GM23338 (cell line): ENCODE data around the gene CTNNA1. TPM values are rescaled to one million over a fixed set of nuclear protein-coding genes. Genes with fewer than 3 reads are reported as not detected.

Source experiments
- ATAC-seq: fragments of 200-7000 bp; cut with Tn5 transposase; 3 replicates; pipeline ENCODE4 v1.9.1; 2020
- DNase-seq: peaks from one replicate; pipeline ENCODE4 v3.0.0-alpha.2; 2015; ENCODE audit warnings: low spot score
- H2AFZ ChIP-seq: fragments of 200-600 bp; sonication (generic); 2 replicates; pipeline ENCODE4 v1.8.0; 2016; ENCODE audit warnings: antibody characterized with exemption, mild to moderate bottlenecking, moderate library complexity
- H3F3A ChIP-seq: fragments of 200-600 bp; sonication (generic); replicated peaks from 2 replicates; pipeline ENCODE4 v1.8.0; 2017; ENCODE audit warnings: antibody characterized with exemption, mixed run types, low read depth
- H3K27ac ChIP-seq: fragments of 200-600 bp; sonication (generic); 2 replicates; pipeline ENCODE4 v1.6.1; 2016; ENCODE audit warnings: low read depth
- H3K27me3 ChIP-seq: fragments of 200-600 bp; sonication (generic); 2 replicates; pipeline ENCODE4 v1.8.0; 2016; ENCODE audit warnings: mild to moderate bottlenecking, mixed run types, moderate library complexity; ENCODE audit not compliant: insufficient read depth
- H3K36me3 ChIP-seq: fragments of 200-600 bp; sonication (generic); 2 replicates; pipeline ENCODE4 v1.8.0; 2016; ENCODE audit warnings: mild to moderate bottlenecking; ENCODE audit not compliant: insufficient read depth
- H3K4me1 ChIP-seq: fragments of 200-600 bp; sonication (generic); 2 replicates; pipeline ENCODE4 v1.8.0; 2016; ENCODE audit warnings: mild to moderate bottlenecking, moderate library complexity; ENCODE audit not compliant: insufficient read depth
- H3K4me2 ChIP-seq: fragments of 200-600 bp; sonication (generic); 2 replicates; pipeline ENCODE4 v1.7.1; 2017; ENCODE audit warnings: mixed run types
- H3K4me3 ChIP-seq: fragments of 200-600 bp; sonication (generic); 2 replicates; pipeline ENCODE4 v1.6.1; 2016; ENCODE audit warnings: mixed run types
- H3K79me2 ChIP-seq: fragments of 200-600 bp; sonication (generic); replicated peaks from 2 replicates; pipeline ENCODE4 v1.8.0; 2017; ENCODE audit warnings: mild to moderate bottlenecking; ENCODE audit not compliant: insufficient read depth
- H3K9me2 ChIP-seq: fragments of 200-600 bp; sonication (generic); 2 replicates; pipeline ENCODE4 v1.8.0; 2017; ENCODE audit not compliant: insufficient read depth
- H4K20me1 ChIP-seq: fragments of 200-600 bp; sonication (generic); replicated peaks from 2 replicates; pipeline ENCODE4 v1.8.0; 2017; ENCODE audit warnings: mild to moderate bottlenecking; ENCODE audit not compliant: insufficient read depth
- H3K27ac Mint-ChIP-seq: 2 replicates; pipeline ENCODE4 v1.8.0; 2020; ENCODE audit warnings: inconsistent platforms, mild to moderate bottlenecking, moderate library complexity, mixed read lengths
- H3K27me3 Mint-ChIP-seq: 3 replicates; pipeline ENCODE4 v1.8.0; 2022; ENCODE audit warnings: low read depth, mild to moderate bottlenecking, moderate library complexity, mixed read lengths, inconsistent platforms; ENCODE audit not compliant: insufficient read depth, poor library complexity
- H3K36me3 Mint-ChIP-seq: 3 replicates; pipeline ENCODE4 v1.8.0; 2021; ENCODE audit warnings: low read depth, mild to moderate bottlenecking, inconsistent platforms, moderate library complexity, mixed read lengths
- H3K4me1 Mint-ChIP-seq: 3 replicates; pipeline ENCODE4 v1.8.0; 2020; ENCODE audit warnings: mild to moderate bottlenecking, inconsistent platforms, mixed read lengths
- H3K4me3 Mint-ChIP-seq: 3 replicates; pipeline ENCODE4 v1.8.0; 2021; ENCODE audit warnings: moderate library complexity, mild to moderate bottlenecking, inconsistent platforms, mixed read lengths
- H3K9me3 Mint-ChIP-seq: 3 replicates; pipeline ENCODE4 v1.8.0; 2020; ENCODE audit warnings: moderate library complexity, mild to moderate bottlenecking, inconsistent platforms, mixed read lengths
- CREB1 ChIP-seq: fragments of 250-450 bp; sonication (Bioruptor Pico); IDR thresholded peaks from 2 replicates; pipeline ENCODE4 v1.5.0; 2020; ENCODE audit warnings: low read depth, mild to moderate bottlenecking, moderate library complexity
- EZH2 ChIP-seq: fragments of 200-600 bp; sonication (generic); IDR thresholded peaks from one replicate; pipeline ENCODE4 v1.8.0; 2017; ENCODE audit warnings: antibody characterized with exemption, mild to moderate bottlenecking, low read depth; ENCODE audit not compliant: unreplicated experiment
- EZH2phosphoT487 ChIP-seq: fragments of 200-600 bp; sonication (generic); IDR thresholded peaks from one replicate; pipeline ENCODE4 v1.8.1; 2018; ENCODE audit warnings: antibody characterized with exemption; ENCODE audit not compliant: unreplicated experiment
- JUNB ChIP-seq: IDR thresholded peaks from one replicate; pipeline ENCODE4 v1.6.1; 2016; ENCODE audit warnings: antibody characterized with exemption; ENCODE audit not compliant: unreplicated experiment
- NANOG ChIP-seq: IDR thresholded peaks from 2 replicates; pipeline ENCODE4 v1.6.1; 2016; ENCODE audit warnings: antibody characterized with exemption, borderline replicate concordance
- POLR2AphosphoS5 ChIP-seq: IDR thresholded peaks from 2 replicates; pipeline ENCODE4 v1.6.1; 2016; ENCODE audit warnings: antibody characterized with exemption, low read depth
- STAT1 ChIP-seq: IDR thresholded peaks from one replicate; pipeline ENCODE4 v1.6.1; 2016; ENCODE audit warnings: antibody characterized with exemption; ENCODE audit not compliant: unreplicated experiment
- ZNF114 ChIP-seq: fragments of 250-450 bp; sonication (Bioruptor Pico); IDR thresholded peaks from 2 replicates; pipeline ENCODE4 v1.5.0; 2020; ENCODE audit warnings: mild to moderate bottlenecking, moderate library complexity
- ZNF331 ChIP-seq: fragments of 250-450 bp; sonication (Bioruptor Pico); IDR thresholded peaks from 2 replicates; pipeline ENCODE4 v1.5.0; 2020; ENCODE audit warnings: low read depth, mild to moderate bottlenecking, moderate library complexity
- polyA plus RNA-seq: library from polyadenylated mRNA; unstranded; fragments of >200 nt; fragmentation: Nextera tagmentation; extraction: Ambion mirVana; gene quantifications from 2 replicates; pipeline ENCODE4 v1.2.1, GENCODE V29; 2016
- total RNA-seq: library from RNA; depleted of rRNA; stranded (reverse); fragments of >200 nt; shearing (Covaris generic); gene quantifications from 2 replicates; pipeline ENCODE4 v1.2.3, GENCODE V29; 2014
- TF ChIP-seq, protein P1 (sequence below), 2 experiments: fragments of 200-600 bp in 1 of 2; sonication (generic) in 1 of 2; conservative IDR thresholded peaks; 2 replicates each; pipeline versions ENCODE4 v1.5.1 to v1.6.1; 2016 to 2017; ENCODE audit warnings: antibody characterized with exemption in 2 of 2, low read depth in 2 of 2, mild to moderate bottlenecking in 2 of 2, moderate library complexity in 1 of 2
- TF ChIP-seq, protein P2 (sequence below): fragments of 250-450 bp; sonication (Bioruptor Pico); IDR thresholded peaks from 2 replicates; pipeline ENCODE4 v1.5.0; 2020; ENCODE audit warnings: mild to moderate bottlenecking, moderate library complexity
- TF ChIP-seq, protein P3 (sequence below): IDR thresholded peaks from one replicate; pipeline ENCODE4 v1.6.1; 2018; ENCODE audit warnings: antibody characterized with exemption; ENCODE audit not compliant: unreplicated experiment
- TF ChIP-seq, protein P4 (sequence below): IDR thresholded peaks from 2 replicates; pipeline ENCODE4 v1.6.1; 2016; ENCODE audit warnings: antibody characterized with exemption

The CTNNA1 gene
- total and polyA plus RNA-seq, 2 experiments from 2014 or later = 111 to 348 TPM

DNA sequence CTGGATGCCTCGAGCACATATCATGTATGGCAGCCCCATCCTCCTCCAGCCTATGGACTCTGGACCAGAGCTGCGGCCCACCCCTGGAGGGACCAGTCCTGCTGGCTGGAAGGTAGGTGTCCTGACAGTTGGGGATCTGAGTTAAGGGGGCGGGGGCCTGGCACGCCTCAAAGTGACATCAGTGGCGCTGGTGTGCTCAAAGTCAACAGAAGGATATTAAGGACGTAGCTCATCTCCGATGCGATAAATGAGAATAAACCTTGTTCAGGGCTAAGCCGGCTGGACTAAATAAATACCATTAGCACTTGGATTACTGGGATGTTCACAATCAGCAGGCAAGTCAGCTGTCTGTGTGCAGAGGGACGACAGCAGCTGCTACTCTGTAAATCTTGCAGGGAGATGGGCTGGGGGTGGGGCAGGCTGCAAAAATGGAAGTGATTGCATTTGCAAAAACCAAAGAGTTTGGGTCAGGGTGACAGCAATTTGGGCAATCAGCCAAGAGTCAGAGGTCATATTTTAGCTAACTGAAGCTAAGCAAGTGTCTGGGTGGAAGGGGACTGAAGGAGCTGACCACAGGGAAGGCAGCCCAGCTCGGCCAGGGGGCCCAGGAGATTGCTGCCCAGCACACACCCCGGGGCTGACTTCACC lies 201.9 kb downstream of the CTNNA1 start:
- Histone ChIP-seq H3K9me2 (no peaks in the 10 kb centered on the region), H3F3A (no peaks in the 10 kb centered on the region), H3K4me1 (no peaks in the 10 kb centered on the region; the same call in 1 of the 2 replicates), H3K27me3 (no peaks in the 10 kb centered on the region), H4K20me1 (no peaks in the 10 kb centered on the region), H3K79me2 (no peaks in the 10 kb centered on the region), H2AFZ (no peak overlapping the region), H3K36me3 (no peaks in the 10 kb centered on the region), H3K4me3 (no peak overlapping the region), H3K4me2 (no peak overlapping the region), H3K27ac (no peak overlapping the region)
- ATAC-seq = no peak
- Mint-ChIP-seq H3K36me3 (no peaks in the 10 kb centered on the region), H3K27ac (no peak overlapping the region; the same call in 1 of the 2 replicates), H3K27me3 (peaks cover 15% of the 10 kb centered on the region), H3K4me1 (peaks cover 13% of the 10 kb centered on the region), H3K4me3 (no peak overlapping the region), H3K9me3 (no peaks in the 10 kb centered on the region)
- TF ChIP-seq, protein P1, sequence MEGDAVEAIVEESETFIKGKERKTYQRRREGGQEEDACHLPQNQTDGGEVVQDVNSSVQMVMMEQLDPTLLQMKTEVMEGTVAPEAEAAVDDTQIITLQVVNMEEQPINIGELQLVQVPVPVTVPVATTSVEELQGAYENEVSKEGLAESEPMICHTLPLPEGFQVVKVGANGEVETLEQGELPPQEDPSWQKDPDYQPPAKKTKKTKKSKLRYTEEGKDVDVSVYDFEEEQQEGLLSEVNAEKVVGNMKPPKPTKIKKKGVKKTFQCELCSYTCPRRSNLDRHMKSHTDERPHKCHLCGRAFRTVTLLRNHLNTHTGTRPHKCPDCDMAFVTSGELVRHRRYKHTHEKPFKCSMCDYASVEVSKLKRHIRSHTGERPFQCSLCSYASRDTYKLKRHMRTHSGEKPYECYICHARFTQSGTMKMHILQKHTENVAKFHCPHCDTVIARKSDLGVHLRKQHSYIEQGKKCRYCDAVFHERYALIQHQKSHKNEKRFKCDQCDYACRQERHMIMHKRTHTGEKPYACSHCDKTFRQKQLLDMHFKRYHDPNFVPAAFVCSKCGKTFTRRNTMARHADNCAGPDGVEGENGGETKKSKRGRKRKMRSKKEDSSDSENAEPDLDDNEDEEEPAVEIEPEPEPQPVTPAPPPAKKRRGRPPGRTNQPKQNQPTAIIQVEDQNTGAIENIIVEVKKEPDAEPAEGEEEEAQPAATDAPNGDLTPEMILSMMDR (conservative IDR thresholded peaks at IDR 0.05; ENCODE audit: low read depth in 2 of 2) = no peak
- TF ChIP-seq, protein P2, sequence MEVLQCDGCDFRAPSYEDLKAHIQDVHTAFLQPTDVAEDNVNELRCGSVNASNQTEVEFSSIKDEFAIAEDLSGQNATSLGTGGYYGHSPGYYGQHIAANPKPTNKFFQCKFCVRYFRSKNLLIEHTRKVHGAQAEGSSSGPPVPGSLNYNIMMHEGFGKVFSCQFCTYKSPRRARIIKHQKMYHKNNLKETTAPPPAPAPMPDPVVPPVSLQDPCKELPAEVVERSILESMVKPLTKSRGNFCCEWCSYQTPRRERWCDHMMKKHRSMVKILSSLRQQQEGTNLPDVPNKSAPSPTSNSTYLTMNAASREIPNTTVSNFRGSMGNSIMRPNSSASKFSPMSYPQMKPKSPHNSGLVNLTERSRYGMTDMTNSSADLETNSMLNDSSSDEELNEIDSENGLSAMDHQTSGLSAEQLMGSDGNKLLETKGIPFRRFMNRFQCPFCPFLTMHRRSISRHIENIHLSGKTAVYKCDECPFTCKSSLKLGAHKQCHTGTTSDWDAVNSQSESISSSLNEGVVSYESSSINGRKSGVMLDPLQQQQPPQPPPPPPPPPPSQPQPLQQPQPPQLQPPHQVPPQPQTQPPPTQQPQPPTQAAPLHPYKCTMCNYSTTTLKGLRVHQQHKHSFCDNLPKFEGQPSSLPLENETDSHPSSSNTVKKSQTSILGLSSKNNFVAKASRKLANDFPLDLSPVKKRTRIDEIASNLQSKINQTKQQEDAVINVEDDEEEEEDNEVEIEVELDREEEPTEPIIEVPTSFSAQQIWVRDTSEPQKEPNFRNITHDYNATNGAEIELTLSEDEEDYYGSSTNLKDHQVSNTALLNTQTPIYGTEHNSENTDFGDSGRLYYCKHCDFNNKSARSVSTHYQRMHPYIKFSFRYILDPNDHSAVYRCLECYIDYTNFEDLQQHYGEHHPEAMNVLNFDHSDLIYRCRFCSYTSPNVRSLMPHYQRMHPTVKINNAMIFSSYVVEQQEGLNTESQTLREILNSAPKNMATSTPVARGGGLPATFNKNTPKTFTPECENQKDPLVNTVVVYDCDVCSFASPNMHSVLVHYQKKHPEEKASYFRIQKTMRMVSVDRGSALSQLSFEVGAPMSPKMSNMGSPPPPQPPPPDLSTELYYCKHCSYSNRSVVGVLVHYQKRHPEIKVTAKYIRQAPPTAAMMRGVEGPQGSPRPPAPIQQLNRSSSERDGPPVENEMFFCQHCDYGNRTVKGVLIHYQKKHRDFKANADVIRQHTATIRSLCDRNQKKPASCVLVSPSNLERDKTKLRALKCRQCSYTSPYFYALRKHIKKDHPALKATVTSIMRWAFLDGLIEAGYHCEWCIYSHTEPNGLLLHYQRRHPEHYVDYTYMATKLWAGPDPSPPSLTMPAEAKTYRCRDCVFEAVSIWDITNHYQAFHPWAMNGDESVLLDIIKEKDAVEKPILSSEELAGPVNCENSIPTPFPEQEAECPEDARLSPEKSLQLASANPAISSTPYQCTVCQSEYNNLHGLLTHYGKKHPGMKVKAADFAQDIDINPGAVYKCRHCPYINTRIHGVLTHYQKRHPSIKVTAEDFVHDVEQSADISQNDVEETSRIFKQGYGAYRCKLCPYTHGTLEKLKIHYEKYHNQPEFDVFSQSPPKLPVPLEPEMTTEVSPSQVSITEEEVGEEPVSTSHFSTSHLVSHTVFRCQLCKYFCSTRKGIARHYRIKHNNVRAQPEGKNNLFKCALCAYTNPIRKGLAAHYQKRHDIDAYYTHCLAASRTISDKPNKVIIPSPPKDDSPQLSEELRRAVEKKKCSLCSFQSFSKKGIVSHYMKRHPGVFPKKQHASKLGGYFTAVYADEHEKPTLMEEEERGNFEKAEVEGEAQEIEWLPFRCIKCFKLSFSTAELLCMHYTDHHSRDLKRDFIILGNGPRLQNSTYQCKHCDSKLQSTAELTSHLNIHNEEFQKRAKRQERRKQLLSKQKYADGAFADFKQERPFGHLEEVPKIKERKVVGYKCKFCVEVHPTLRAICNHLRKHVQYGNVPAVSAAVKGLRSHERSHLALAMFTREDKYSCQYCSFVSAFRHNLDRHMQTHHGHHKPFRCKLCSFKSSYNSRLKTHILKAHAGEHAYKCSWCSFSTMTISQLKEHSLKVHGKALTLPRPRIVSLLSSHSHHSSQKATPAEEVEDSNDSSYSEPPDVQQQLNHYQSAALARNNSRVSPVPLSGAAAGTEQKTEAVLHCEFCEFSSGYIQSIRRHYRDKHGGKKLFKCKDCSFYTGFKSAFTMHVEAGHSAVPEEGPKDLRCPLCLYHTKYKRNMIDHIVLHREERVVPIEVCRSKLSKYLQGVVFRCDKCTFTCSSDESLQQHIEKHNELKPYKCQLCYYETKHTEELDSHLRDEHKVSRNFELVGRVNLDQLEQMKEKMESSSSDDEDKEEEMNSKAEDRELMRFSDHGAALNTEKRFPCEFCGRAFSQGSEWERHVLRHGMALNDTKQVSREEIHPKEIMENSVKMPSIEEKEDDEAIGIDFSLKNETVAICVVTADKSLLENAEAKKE (CRISPR knock-in tag) = no peak
- TF ChIP-seq, protein P3, sequence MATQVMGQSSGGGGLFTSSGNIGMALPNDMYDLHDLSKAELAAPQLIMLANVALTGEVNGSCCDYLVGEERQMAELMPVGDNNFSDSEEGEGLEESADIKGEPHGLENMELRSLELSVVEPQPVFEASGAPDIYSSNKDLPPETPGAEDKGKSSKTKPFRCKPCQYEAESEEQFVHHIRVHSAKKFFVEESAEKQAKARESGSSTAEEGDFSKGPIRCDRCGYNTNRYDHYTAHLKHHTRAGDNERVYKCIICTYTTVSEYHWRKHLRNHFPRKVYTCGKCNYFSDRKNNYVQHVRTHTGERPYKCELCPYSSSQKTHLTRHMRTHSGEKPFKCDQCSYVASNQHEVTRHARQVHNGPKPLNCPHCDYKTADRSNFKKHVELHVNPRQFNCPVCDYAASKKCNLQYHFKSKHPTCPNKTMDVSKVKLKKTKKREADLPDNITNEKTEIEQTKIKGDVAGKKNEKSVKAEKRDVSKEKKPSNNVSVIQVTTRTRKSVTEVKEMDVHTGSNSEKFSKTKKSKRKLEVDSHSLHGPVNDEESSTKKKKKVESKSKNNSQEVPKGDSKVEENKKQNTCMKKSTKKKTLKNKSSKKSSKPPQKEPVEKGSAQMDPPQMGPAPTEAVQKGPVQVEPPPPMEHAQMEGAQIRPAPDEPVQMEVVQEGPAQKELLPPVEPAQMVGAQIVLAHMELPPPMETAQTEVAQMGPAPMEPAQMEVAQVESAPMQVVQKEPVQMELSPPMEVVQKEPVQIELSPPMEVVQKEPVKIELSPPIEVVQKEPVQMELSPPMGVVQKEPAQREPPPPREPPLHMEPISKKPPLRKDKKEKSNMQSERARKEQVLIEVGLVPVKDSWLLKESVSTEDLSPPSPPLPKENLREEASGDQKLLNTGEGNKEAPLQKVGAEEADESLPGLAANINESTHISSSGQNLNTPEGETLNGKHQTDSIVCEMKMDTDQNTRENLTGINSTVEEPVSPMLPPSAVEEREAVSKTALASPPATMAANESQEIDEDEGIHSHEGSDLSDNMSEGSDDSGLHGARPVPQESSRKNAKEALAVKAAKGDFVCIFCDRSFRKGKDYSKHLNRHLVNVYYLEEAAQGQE = no peak
- TF ChIP-seq CREB1 = no peak
- no peak for TF ChIP-seq JUNB
- TF ChIP-seq NANOG = no peak
- TF ChIP-seq ZNF331 (CRISPR knock-in tag) = no peak
- no peak for TF ChIP-seq EZH2phosphoT487
- TF ChIP-seq POLR2AphosphoS5 = no peak
- TF ChIP-seq, protein P4, sequence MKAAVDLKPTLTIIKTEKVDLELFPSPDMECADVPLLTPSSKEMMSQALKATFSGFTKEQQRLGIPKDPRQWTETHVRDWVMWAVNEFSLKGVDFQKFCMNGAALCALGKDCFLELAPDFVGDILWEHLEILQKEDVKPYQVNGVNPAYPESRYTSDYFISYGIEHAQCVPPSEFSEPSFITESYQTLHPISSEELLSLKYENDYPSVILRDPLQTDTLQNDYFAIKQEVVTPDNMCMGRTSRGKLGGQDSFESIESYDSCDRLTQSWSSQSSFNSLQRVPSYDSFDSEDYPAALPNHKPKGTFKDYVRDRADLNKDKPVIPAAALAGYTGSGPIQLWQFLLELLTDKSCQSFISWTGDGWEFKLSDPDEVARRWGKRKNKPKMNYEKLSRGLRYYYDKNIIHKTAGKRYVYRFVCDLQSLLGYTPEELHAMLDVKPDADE = no peak
- TF ChIP-seq ZNF114 (CRISPR knock-in tag) = no peak
- no peak for TF ChIP-seq EZH2
- no peak for TF ChIP-seq STAT1
- no peak for DNase-seq
